Kidney (tissue), 14 donors: ENCODE data around the gene GIMAP2. TPM values are rescaled to one million over a fixed set of nuclear protein-coding genes. Genes with fewer than 3 reads are reported as not detected.

ENCODE experiments used
- DNase-seq, 5 donors: peaks; one replicate each; pipeline ENCODE4 v3.0.0-alpha.2; 2013 to 2020
- FAIRE-seq: peaks from 2 replicates; lab custom pipeline; 2012; peaks lifted over from hg19 to GRCh38; lab: Jason Lieb, UNC
- H3K27ac ChIP-seq, 2 donors: one replicate each; pipeline ENCODE4 v1.7.0; 2013; ENCODE audit warnings: low read depth in 2 of 2, low read length in 2 of 2, inconsistent platforms in 1 of 2
- H3K27me3 ChIP-seq: one replicate; pipeline ENCODE4 v1.7.1; 2013; ENCODE audit warnings: low read length, inconsistent platforms; ENCODE audit not compliant: control insufficient read depth, insufficient read depth
- H3K36me3 ChIP-seq, 3 donors: one replicate each; pipeline versions ENCODE4 v1.7.0 to v1.7.1; 2013; ENCODE audit warnings: low read length in 3 of 3, control low read depth in 1 of 3, inconsistent platforms in 1 of 3; ENCODE audit not compliant: insufficient read depth in 3 of 3, control insufficient read depth in 2 of 3
- H3K4me1 ChIP-seq, 3 donors: one replicate each; pipeline versions ENCODE4 v1.7.0 to v1.7.1; 2013; ENCODE audit warnings: low read length in 3 of 3, inconsistent platforms in 1 of 3, low read depth in 1 of 3; ENCODE audit not compliant: control insufficient read depth in 2 of 3, insufficient read depth in 2 of 3
- H3K4me3 ChIP-seq, 3 donors: one replicate each; pipeline versions ENCODE4 v1.7.0 to v1.8.1; 2013; ENCODE audit warnings: low read length in 3 of 3, control low read depth in 1 of 3, inconsistent platforms in 1 of 3
- H3K9ac ChIP-seq, 3 donors: one replicate each; pipeline versions ENCODE4 v1.7.0 to v1.7.1; 2013; ENCODE audit warnings: low read length in 3 of 3, control low read depth in 1 of 3, inconsistent platforms in 1 of 3
- H3K9me3 ChIP-seq, 3 donors: one replicate each; pipeline versions ENCODE4 v1.7.0 to v1.7.1; 2013; ENCODE audit warnings: low read length in 3 of 3, control low read depth in 1 of 3, inconsistent platforms in 1 of 3; ENCODE audit not compliant: control insufficient read depth in 2 of 3, insufficient read depth in 1 of 3
- intact Hi-C: fragments of 100-400 bp; cut with DNase I; formaldehyde crosslinking; loops from one replicate; pipeline ENCODE4 v1.11.1; 2022
- polyA plus RNA-seq: library from polyadenylated mRNA; stranded (reverse); fragments of 350-450 nt; fragmentation: Illumina TruSeq; extraction: RNeasy Lipid Tissue Mini Kit (QIAGEN cat#74804); gene quantifications from one replicate; pipeline ENCODE4 v1.2.3, GENCODE V29; 2014; ENCODE audit warnings: low read depth, low replicate concordance; ENCODE audit not compliant: insufficient read depth
- total RNA-seq: library from RNA; stranded (reverse); fragmentation: NEBNext Ultra II Directional; extraction: Animal tissue kit (Norgen Biotek cat#: 25700); gene quantifications from one replicate; pipeline ENCODE4 v1.2.1, GENCODE V29; 2021
- TF ChIP-seq, protein P1 (sequence below): IDR thresholded peaks from 3 replicates; pipeline ENCODE4 v1.5.1; 2012; ENCODE audit warnings: mild to moderate bottlenecking, moderate library complexity, borderline replicate concordance; ENCODE audit not compliant: insufficient read depth; ENCODE audit errors: extremely low read depth
- donor health status: control.
- donor health status: control.
- donor health status: control.
- donor health status: control.
- donor health status: control.
- donor health status: DM: yes; HTN: yes; CAD: no.
- donor health status: Normal renal cell carcinoma (clear cell type).

GIMAP2 gene
- total and polyA plus RNA-seq, 2 donors from 2014 or later, result 6.7 to 19.5 TPM

GRCh38 chr7:150719960-150720891, 34.7 kb downstream of the GIMAP2 start:
- no peak overlapping the region for H3K27ac ChIP-seq
- DNase-seq (peak in 1 of 5 donors; percentile 71), FAIRE-seq (no peak)
- intact Hi-C loops, result no loop called here
- TF ChIP-seq, protein P1, sequence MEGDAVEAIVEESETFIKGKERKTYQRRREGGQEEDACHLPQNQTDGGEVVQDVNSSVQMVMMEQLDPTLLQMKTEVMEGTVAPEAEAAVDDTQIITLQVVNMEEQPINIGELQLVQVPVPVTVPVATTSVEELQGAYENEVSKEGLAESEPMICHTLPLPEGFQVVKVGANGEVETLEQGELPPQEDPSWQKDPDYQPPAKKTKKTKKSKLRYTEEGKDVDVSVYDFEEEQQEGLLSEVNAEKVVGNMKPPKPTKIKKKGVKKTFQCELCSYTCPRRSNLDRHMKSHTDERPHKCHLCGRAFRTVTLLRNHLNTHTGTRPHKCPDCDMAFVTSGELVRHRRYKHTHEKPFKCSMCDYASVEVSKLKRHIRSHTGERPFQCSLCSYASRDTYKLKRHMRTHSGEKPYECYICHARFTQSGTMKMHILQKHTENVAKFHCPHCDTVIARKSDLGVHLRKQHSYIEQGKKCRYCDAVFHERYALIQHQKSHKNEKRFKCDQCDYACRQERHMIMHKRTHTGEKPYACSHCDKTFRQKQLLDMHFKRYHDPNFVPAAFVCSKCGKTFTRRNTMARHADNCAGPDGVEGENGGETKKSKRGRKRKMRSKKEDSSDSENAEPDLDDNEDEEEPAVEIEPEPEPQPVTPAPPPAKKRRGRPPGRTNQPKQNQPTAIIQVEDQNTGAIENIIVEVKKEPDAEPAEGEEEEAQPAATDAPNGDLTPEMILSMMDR, result no peak
- peaks cover 0 to 2% (median 0%) of the 10 kb centered on the region in 3 donors for H3K4me1 ChIP-seq
- no peaks in the 10 kb centered on the region for H3K27me3 ChIP-seq
- no peak overlapping the region for H3K4me3 ChIP-seq
- H3K36me3 ChIP-seq, result no peaks in the 10 kb centered on the region
- no peaks in the 10 kb centered on the region for H3K9me3 ChIP-seq
- H3K9ac ChIP-seq, result no peak overlapping the region

DNA sequence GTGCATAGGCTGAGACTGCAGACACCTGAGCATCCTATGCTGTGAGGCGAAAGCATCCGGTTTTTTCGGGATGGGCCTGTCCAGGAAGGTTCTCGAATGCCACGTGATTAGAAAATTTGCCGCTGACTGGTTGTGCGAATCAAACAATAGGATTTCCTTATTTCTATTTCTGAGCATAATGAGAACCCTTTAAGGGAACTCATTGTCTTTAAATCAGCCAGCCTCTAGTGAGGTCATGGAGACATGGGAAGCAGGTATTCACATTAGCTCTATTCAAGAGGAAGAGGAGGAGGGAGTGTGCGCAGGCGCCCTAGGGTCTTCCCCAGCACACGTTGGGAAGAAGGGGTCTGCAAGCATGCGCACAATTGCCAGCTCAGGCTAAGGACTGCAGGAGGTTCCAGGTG, 36.5 kb downstream of the GIMAP2 start:
- no peak for FAIRE-seq
- Histone ChIP-seq H3K9ac (no peak overlapping the region), H3K27me3 (no peaks in the 10 kb centered on the region), H3K9me3 (no peaks in the 10 kb centered on the region), H3K36me3 (no peaks in the 10 kb centered on the region), H3K27ac (no peak overlapping the region), H3K4me1 (peaks cover 0 to 2% (median 0%) of the 10 kb centered on the region in 3 donors), H3K4me3 (no peak overlapping the region)
- DNase-seq, result no peak
- TF ChIP-seq, protein P1, result no peak
- intact Hi-C loops, result no loop called here

- no peak overlapping the region for H3K27ac ChIP-seq
- H3K36me3 ChIP-seq, result no peaks in the 10 kb centered on the region
- TF ChIP-seq, protein P1, result no peak
- no peak overlapping the region for H3K4me3 ChIP-seq
- no peak overlapping the region for H3K9ac ChIP-seq
- DNase-seq (peak in 1 of 5 donors; percentile 4), FAIRE-seq (no peak)
- H3K9me3 ChIP-seq, result peaks cover 0 to 1% (median 0%) of the 10 kb centered on the region in 3 donors
- peaks cover 0 to 2% (median 0%) of the 10 kb centered on the region in 3 donors for H3K4me1 ChIP-seq
- intact Hi-C loops, result no loop called here
- no peaks in the 10 kb centered on the region for H3K27me3 ChIP-seq
These were observed 37.0 kb downstream of the GIMAP2 start for GRCh38 chr7:150722431-150722931.
